HCT116 (cell line): ENCODE results near the gene ACER2. TPM values are rescaled to one million over a fixed set of nuclear protein-coding genes. Genes with fewer than 3 reads are reported as not detected.

Experiments used
- ATAC-seq: fragments of 200-7000 bp; cut with Tn5 transposase; 2 replicates; pipeline ENCODE4 v1.9.1; 2020; ENCODE audit warnings: mild to moderate bottlenecking, moderate library complexity
- BruUV-seq: library from RNA; stranded (reverse); fragments of 400-500 nt; replicated peaks from 2 replicates; lab custom pipeline; 2021; lab: Mats Ljungman, UMichigan
- CTCF ChIA-PET: fragments of 300-600 bp; sonication (Branson Sonifier 250); formaldehyde crosslinking; loops from one replicate; lab custom pipeline; 2021; ENCODE audit warnings: antibody characterized with exemption; lab: Charles Lee
- POLR2A ChIA-PET: fragments of 300-600, 350-600 bp; sonication (Branson Sonifier 250); formaldehyde crosslinking; loops from one replicate; lab custom pipeline; 2021; ENCODE audit warnings: antibody characterized with exemption; lab: Charles Lee
- RAD21 ChIA-PET, 2 experiments: fragments of 300-600 bp; sonication (Branson Sonifier 250); formaldehyde crosslinking; loops; one replicate each; lab custom pipeline; 2023; ENCODE audit warnings: low total read pairs in 2 of 2; ENCODE audit not compliant: uncharacterized antibody in 2 of 2, unreplicated experiment in 2 of 2, low non-redundant PET in 1 of 2; lab: Charles Lee
- DNase-seq: peaks from one replicate; pipeline ENCODE4 v3.0.0-alpha.2; 2010; ENCODE audit warnings: low read depth, low spot score
- H2AFZ ChIP-seq: fragments of 200-600 bp; shearing (Covaris generic), sonication (generic); 2 replicates; pipeline ENCODE4 v1.6.1; 2017; ENCODE audit warnings: low read depth, mixed run types, mixed read lengths, antibody characterized with exemption, low read length; ENCODE audit not compliant: poor library complexity, severe bottlenecking
- H3K27ac ChIP-seq: 2 replicates; pipeline ENCODE4 v1.5.1; 2012; ENCODE audit warnings: low read depth, low read length
- H3K27me3 ChIP-seq: fragments of 200-600 bp; sonication (generic); 2 replicates; pipeline ENCODE4 v1.6.1; 2016; ENCODE audit warnings: mixed run types, low read length, mixed read lengths; ENCODE audit not compliant: insufficient read depth
- H3K36me3 ChIP-seq, 2 experiments: fragments of 200-500 bp in 1 of 2; fragments of 200-600 bp in 1 of 2; sonication (Bioruptor generic) in 1 of 2; sonication (generic) in 1 of 2; 2 replicates each; pipeline versions ENCODE4 v1.5.1 to v1.6.1; 2014 to 2016; ENCODE audit warnings: low read length in 2 of 2, inconsistent platforms in 1 of 2, mixed read lengths in 1 of 2, mixed run types in 1 of 2; ENCODE audit not compliant: insufficient read depth in 2 of 2, control insufficient read depth in 1 of 2
- H3K4me1 ChIP-seq, 2 experiments: fragments of 200-600 bp in 1 of 2; sonication (generic) in 1 of 2; 2 replicates each; pipeline versions ENCODE4 v1.5.1 to v1.6.1; 2012 to 2017; ENCODE audit warnings: low read length in 2 of 2, inconsistent platforms in 1 of 2, mild to moderate bottlenecking in 1 of 2, mixed read lengths in 1 of 2, mixed run types in 1 of 2, moderate library complexity in 1 of 2; ENCODE audit not compliant: insufficient read depth in 2 of 2, control insufficient read depth in 1 of 2
- H3K4me2 ChIP-seq: fragments of 200-600 bp; sonication (generic); 2 replicates; pipeline ENCODE4 v1.6.1; 2017; ENCODE audit warnings: mixed run types, low read length, mixed read lengths
- H3K4me3 ChIP-seq, 2 experiments: fragments of 200-600 bp in 1 of 2; sonication (generic) in 1 of 2; replicated peaks in 1 of 2; 2 replicates each; pipeline ENCODE4 v1.5.1; 2011 to 2016; ENCODE audit warnings: low read length in 2 of 2, control low read depth in 1 of 2, low read depth in 1 of 2, mild to moderate bottlenecking in 1 of 2, mixed read lengths in 1 of 2, mixed run types in 1 of 2
- H3K79me2 ChIP-seq: fragments of 200-600 bp; sonication (generic); 2 replicates; pipeline ENCODE4 v1.6.1; 2017; ENCODE audit warnings: mild to moderate bottlenecking, mixed run types, low read length, moderate library complexity, mixed read lengths; ENCODE audit not compliant: insufficient read depth
- H3K9ac ChIP-seq: fragments of 200-600 bp; sonication (generic); 2 replicates; pipeline ENCODE4 v1.6.1; 2016; ENCODE audit warnings: low read length, mixed read lengths
- H3K9me2 ChIP-seq: fragments of 200-600 bp; sonication (generic), shearing (Covaris generic); 2 replicates; pipeline ENCODE4 v1.6.1; 2017; ENCODE audit warnings: mixed run types, mild to moderate bottlenecking, moderate library complexity; ENCODE audit not compliant: insufficient read depth
- H3K9me3 ChIP-seq, 2 experiments: fragments of 200-500 bp in 1 of 2; fragments of 200-600 bp in 1 of 2; sonication (Bioruptor generic) in 1 of 2; sonication (generic) in 1 of 2; 2 replicates each; pipeline ENCODE4 v1.6.1; 2014 to 2017; ENCODE audit warnings: low read length in 2 of 2, mixed read lengths in 2 of 2, inconsistent platforms in 1 of 2, low read depth in 1 of 2, mild to moderate bottlenecking in 1 of 2, mixed run types in 1 of 2, moderate library complexity in 1 of 2; ENCODE audit not compliant: control insufficient read depth in 1 of 2, insufficient read depth in 1 of 2
- H4K20me1 ChIP-seq: fragments of 200-600 bp; sonication (generic), shearing (Covaris generic); 2 replicates; pipeline ENCODE4 v1.6.1; 2017; ENCODE audit warnings: mixed run types, mild to moderate bottlenecking, moderate library complexity; ENCODE audit not compliant: insufficient read depth
- CBX3 ChIP-seq: IDR thresholded peaks from 2 replicates; pipeline ENCODE4 v1.6.1; 2012; ENCODE audit warnings: low read depth
- CTCF ChIP-seq, 3 experiments: fragments of 200-600 bp in 1 of 3; sonication (generic) in 1 of 3; IDR thresholded peaks in 2 of 3; conservative IDR thresholded peaks in 1 of 3; 2 replicates each; pipeline ENCODE4 v1.5.1; 2012 to 2017; ENCODE audit warnings: low read depth in 2 of 3, low read length in 2 of 3, antibody characterized with exemption in 1 of 3, borderline replicate concordance in 1 of 3, control low read depth in 1 of 3, mild to moderate bottlenecking in 1 of 3, mixed read lengths in 1 of 3, mixed run types in 1 of 3, moderate library complexity in 1 of 3; ENCODE audit not compliant: insufficient read depth in 1 of 3
- EGR1 ChIP-seq: IDR thresholded peaks from 2 replicates; pipeline ENCODE4 v1.6.1; 2012; ENCODE audit warnings: low read depth
- ELF1 ChIP-seq: IDR thresholded peaks from 2 replicates; pipeline ENCODE4 v1.6.1; 2012; ENCODE audit warnings: low read depth, borderline replicate concordance
- EZH2phosphoT487 ChIP-seq: fragments of 200-600 bp; IDR thresholded peaks from 2 replicates; pipeline ENCODE4 v1.6.1; 2018; ENCODE audit warnings: antibody characterized with exemption, borderline replicate concordance
- FOSL1 ChIP-seq: IDR thresholded peaks from 2 replicates; pipeline ENCODE4 v1.6.1; 2012; ENCODE audit warnings: low read depth
- MAX ChIP-seq: IDR thresholded peaks from 2 replicates; pipeline ENCODE4 v1.6.1; 2012
- POLR2A ChIP-seq: IDR thresholded peaks from 2 replicates; pipeline ENCODE4 v1.7.0; 2011; ENCODE audit warnings: borderline replicate concordance; ENCODE audit not compliant: insufficient read depth, insufficient read length; ENCODE audit errors: extremely low read depth
- POLR2AphosphoS5 ChIP-seq: IDR thresholded peaks from 2 replicates; pipeline ENCODE4 v1.6.1; 2011; ENCODE audit warnings: mild to moderate bottlenecking, low read depth, low read length, moderate library complexity
- RAD21 ChIP-seq: IDR thresholded peaks from 2 replicates; pipeline ENCODE4 v1.6.1; 2012; ENCODE audit warnings: low read depth, mild to moderate bottlenecking
- SP1 ChIP-seq: IDR thresholded peaks from 2 replicates; pipeline ENCODE4 v1.6.1; 2012; ENCODE audit warnings: low read depth
- SRF ChIP-seq: IDR thresholded peaks from 2 replicates; pipeline ENCODE4 v1.6.1; 2012; ENCODE audit warnings: low read depth
- TCF7L2 ChIP-seq: IDR thresholded peaks from 2 replicates; pipeline ENCODE4 v1.7.0; 2011; ENCODE audit warnings: borderline replicate concordance, inconsistent platforms; ENCODE audit not compliant: insufficient read depth, insufficient read length; ENCODE audit errors: extremely low read depth
- ZBTB33 ChIP-seq: IDR thresholded peaks from 2 replicates; pipeline ENCODE4 v1.6.1; 2011; ENCODE audit warnings: mild to moderate bottlenecking, low read length, moderate library complexity; ENCODE audit not compliant: insufficient replicate concordance; ENCODE audit errors: extremely low read depth
- ZFX ChIP-seq: fragments of 450-650 bp; IDR thresholded peaks from 2 replicates; pipeline ENCODE4 v1.6.1; 2017
- intact Hi-C: fragments of 100-400 bp; cut with micrococcal nuclease; formaldehyde crosslinking; loops from 2 replicates; pipeline ENCODE4 v1.10.0; 2022
- total RNA-seq: library from RNA; stranded (reverse); gene quantifications from one replicate; pipeline ENCODE4 v1.2.1, GENCODE V29; 2021; ENCODE audit not compliant: unreplicated experiment
- TF ChIP-seq, protein P1 (sequence below): IDR thresholded peaks from 2 replicates; pipeline ENCODE4 v1.6.1; 2012
- TF ChIP-seq, protein P2 (sequence below): IDR thresholded peaks from 2 replicates; pipeline ENCODE4 v1.6.1; 2012; ENCODE audit warnings: low read depth

ACER2 gene
- total RNA-seq, 1 experiment from 2014 or later = 4.3 TPM

DNA sequence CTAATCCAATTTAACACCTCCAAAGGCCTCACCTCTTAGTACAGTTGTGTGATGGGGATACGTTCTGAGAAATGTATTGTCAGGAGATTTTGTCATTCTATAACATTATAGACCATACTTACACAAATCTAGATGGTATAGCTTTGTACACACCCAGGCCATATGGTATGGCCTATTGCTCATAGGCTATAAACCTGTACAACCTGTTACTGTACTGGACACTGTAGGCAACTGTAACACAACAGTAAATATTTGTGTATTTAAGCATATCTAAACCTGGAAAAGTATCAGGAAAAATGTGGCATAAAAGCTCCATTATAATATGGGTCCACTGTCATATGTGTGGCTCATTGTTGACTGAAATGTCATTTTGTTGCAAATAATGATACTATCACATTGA is 12.1 kb downstream of the ACER2 start:
- TF ChIP-seq EZH2phosphoT487 (no peak), ZFX (no peak), POLR2AphosphoS5 (no peak), SP1 (no peak), CTCF (IDR thresholded peaks at IDR 0.05 in 2 of 3, conservative IDR thresholded peaks at IDR 0.05 in 1 of 3; ENCODE audit: borderline replicate concordance in 1 of 3, insufficient read depth in 1 of 3, low read depth in 2 of 3, low read length in 2 of 3) (no peak), MAX (no peak), TCF7L2 (no peak), FOSL1 (no peak), ZBTB33 (no peak), ELF1 (no peak), CBX3 (no peak), POLR2A (no peak), SRF (no peak), RAD21 (no peak), EGR1 (no peak)
- TF ChIP-seq, protein P1, sequence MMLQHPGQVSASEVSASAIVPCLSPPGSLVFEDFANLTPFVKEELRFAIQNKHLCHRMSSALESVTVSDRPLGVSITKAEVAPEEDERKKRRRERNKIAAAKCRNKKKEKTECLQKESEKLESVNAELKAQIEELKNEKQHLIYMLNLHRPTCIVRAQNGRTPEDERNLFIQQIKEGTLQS = no peak
- TF ChIP-seq, protein P2, sequence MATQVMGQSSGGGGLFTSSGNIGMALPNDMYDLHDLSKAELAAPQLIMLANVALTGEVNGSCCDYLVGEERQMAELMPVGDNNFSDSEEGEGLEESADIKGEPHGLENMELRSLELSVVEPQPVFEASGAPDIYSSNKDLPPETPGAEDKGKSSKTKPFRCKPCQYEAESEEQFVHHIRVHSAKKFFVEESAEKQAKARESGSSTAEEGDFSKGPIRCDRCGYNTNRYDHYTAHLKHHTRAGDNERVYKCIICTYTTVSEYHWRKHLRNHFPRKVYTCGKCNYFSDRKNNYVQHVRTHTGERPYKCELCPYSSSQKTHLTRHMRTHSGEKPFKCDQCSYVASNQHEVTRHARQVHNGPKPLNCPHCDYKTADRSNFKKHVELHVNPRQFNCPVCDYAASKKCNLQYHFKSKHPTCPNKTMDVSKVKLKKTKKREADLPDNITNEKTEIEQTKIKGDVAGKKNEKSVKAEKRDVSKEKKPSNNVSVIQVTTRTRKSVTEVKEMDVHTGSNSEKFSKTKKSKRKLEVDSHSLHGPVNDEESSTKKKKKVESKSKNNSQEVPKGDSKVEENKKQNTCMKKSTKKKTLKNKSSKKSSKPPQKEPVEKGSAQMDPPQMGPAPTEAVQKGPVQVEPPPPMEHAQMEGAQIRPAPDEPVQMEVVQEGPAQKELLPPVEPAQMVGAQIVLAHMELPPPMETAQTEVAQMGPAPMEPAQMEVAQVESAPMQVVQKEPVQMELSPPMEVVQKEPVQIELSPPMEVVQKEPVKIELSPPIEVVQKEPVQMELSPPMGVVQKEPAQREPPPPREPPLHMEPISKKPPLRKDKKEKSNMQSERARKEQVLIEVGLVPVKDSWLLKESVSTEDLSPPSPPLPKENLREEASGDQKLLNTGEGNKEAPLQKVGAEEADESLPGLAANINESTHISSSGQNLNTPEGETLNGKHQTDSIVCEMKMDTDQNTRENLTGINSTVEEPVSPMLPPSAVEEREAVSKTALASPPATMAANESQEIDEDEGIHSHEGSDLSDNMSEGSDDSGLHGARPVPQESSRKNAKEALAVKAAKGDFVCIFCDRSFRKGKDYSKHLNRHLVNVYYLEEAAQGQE = no peak
- no peaks in the 10 kb centered on the region for H4K20me1 ChIP-seq
- no peak overlapping the region for H3K27ac ChIP-seq
- no peak overlapping the region for H3K9ac ChIP-seq
- no peaks in the 10 kb centered on the region for H3K9me2 ChIP-seq
- intact Hi-C loops = no loop called here
- DNase-seq (no peak), ATAC-seq (no peak)
- no peaks in the 10 kb centered on the region for H3K79me2 ChIP-seq
- H3K4me3 ChIP-seq = no peak overlapping the region
- CTCF ChIA-PET = no interaction called here
- no TSS peak for BruUV-seq
- H3K27me3 ChIP-seq = no peaks in the 10 kb centered on the region
- H3K9me3 ChIP-seq = no peaks in the 10 kb centered on the region
- no peak overlapping the region for H3K4me2 ChIP-seq
- no peak overlapping the region for H2AFZ ChIP-seq
- H3K36me3 ChIP-seq = no peaks in the 10 kb centered on the region
- RAD21 ChIA-PET = no interaction called here
- POLR2A ChIA-PET = no interaction called here
- H3K4me1 ChIP-seq = no peaks in the 10 kb centered on the region
